ENCODE results near the gene ADORA2A.

ADORA2A gene

DNA sequence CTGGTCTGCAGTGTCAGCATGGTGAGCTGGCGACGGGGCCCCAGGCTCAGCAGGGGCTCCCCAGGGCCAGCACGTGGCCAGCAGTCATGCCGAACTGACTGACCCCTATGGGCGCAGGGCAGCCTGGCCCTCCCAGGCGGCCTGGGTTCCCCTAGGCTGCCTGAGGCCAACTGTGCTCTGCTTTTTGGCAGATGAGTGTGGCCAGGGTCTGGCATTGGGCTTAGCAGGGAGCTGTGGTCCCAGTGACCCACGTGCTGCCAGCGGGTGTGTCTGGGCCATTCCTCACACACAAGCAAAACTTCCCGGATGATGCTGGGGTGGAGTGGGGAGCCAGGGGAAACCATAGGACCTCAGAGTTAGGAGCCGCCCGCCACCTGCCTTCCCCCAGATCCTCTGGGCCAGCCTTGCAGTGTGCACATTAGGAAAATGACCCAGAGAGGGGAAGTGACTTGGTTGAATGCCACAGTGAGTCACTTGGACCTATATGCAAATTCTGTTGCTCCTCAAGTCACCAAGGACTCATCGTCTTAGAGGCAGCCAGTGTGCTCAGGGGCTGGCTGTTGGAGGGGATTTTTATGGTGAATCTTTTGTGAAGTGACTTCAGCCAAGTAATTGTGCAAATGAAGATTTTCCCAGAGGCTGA, 6.5 kb downstream of the ADORA2A start:
- peak; percentile 26 for DNase-seq

DNA sequence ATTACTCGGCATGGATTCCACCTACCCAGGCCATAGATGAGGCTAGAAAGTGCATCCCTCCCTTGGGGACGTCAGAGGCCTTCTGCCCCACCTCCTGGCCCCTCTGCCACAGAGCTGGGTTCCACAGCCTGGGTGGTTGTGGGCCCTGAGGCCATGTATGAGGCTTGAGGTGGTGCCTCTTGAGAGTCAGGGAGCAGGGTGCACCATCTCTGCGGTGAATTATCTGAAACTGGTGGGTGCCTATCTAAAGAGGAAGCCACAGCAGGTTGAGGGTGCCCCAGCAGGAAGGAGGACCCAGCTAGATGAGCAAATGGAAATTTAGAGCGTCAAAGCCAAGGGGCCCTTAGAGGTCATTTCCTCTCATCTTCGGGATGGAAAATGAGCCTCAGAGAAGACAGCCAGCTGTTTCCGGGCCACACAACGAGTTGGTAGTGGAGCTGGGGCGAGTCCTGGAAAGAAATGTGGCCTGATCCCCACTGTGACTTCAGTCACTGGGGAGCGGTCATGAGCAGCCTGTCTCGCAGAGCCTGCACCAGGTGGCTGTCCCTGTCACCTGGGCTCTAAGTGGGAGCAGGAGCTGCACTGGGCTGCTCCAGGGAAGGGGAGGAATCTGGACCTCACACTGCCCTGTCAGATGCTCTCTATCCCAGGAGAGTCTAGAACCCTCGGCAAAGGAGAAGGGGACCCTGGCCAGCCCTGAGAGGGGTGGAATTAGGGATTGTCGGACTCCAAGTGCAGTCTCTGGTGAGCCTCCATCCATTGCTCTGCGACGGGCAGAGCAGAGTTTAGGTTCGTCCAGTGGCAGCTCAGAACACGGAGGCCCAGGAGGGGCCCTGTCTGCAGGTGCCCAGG, 7.3 kb downstream of the ADORA2A start:
- peak; percentile 70 for DNase-seq

DNA sequence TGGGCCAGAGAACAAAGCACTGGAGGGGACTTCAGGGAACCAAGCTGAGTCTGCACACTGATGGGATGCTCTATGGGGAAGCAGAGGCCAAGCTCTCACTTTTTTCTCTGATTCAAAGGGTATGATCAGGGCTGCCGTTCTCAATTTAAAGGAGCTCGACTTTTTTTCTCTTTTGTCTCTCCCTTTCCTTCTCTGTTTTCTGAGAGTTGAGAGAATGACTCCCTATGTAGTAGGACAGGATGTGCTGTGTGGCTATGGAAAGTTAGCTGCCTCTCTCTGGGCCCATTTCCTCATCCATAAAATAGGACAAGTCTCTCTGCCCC, 7.9 kb downstream of the ADORA2A start:
- no peak for DNase-seq

DNA sequence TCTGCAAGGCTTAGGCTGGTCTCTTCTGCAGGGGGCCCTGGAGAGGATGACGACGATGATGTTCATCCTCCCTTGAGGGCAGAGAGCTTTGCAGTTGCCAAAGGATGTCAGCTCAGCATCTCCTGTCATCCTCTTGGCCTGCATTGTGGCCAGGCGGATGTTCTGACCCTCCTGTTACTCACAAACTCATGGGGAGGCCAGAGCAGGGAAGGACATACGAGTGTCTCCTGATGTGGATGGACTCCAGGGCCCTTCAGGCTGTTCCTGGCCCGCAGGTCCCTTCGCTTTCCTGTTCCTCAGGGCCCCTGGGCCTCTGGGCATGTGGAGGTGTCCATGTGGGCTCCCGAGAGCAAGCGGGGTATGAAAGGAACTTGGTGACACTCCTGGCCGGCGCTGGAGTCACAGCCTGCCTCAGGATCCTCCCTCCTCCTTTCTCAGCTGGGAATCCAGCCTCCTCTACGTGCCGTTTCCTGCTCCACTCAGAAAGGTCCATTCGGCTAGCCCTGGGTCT, 8.5 kb downstream of the ADORA2A start:
- no peak for DNase-seq

DNA sequence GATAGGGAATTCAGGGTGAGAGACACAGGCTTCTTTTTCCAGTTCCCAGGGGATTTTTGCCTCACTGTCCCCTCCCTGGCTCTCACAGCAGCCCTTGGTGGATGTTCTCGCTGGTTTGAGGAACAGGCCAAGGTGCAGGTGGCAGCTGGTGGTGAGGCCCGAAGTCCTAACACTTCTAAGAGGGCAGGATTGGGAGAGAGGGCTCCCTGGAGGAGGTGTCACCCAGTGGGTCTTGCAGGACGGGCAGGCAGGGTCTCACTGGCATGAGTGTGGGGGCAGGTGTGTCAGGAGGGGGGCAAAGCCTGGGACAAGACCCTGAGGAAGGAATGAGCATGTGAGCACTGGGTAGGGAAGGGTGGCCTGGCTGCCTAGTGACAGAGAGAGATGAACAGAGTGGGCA, 9.2 kb downstream of the ADORA2A start:
- DNase-seq: no peak

DNA sequence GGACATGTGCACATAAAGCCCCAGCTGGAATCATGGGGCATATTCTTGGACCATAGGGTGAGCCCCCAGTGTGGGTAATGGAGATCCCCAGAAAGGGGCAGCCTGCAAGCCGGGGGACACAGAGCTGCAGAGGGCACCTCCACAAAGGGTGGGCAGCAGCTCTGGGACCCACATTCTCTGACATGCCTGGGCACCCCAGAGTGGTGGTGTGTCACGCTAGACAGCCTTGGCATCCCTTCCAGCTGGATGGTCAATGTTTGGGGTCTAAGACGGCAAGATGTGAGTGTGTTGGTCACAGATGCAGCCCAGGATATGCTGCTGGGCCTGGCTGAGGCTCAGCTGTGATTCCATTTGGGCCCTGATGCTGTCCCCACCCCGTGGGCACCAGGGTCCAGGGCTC, 9.7 kb downstream of the ADORA2A start:
- DNase-seq: no peak

DNA sequence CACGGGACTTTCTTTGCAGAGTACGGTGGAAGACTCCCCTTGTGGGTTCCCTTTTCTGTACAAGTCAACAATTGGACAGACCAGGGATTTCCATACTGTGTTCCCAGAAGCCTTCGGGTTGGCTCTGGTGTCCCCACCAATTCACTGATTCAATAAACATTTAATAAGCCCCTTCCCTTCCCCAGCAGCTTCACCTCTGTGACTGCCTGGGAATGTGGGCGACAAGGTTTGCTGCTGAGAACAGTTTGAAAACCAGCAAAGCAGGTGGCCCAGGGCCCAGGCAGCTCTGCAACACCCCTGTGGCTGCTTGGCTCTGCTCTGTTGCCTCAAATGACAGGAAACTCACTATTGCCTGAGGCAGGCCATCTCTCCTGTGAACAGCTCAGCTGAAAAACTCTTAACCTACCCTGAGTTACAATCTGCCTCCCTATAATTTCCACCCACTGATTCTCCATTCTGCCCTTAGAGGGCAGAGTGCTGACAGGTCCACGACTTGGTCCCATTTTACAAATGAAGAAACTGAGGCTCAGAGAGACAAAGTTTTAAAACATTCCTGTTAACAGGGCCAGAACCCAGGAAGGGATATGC, 10.4 kb downstream of the ADORA2A start:
- DNase-seq: no peak

DNA sequence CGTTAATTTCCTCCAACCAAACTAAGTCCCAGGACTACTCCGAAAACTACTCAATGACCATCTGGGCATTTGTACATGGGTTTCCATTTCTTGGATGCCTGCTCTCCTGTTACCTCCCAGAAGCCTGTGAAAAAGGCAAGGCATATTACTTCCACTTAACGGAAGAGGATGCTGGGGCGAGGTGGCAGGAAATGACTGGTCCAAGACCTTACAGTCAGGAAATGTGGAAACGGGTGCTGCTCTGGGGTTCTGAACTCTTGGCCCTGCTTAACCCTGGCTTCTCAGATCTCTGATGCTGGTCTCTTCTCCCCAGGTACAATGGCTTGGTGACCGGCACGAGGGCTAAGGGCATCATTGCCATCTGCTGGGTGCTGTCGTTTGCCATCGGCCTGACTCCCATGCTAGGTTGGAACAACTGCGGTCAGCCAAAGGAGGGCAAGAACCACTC, 12.9 kb downstream of the ADORA2A start:
- DNase-seq: no peak

DNA sequence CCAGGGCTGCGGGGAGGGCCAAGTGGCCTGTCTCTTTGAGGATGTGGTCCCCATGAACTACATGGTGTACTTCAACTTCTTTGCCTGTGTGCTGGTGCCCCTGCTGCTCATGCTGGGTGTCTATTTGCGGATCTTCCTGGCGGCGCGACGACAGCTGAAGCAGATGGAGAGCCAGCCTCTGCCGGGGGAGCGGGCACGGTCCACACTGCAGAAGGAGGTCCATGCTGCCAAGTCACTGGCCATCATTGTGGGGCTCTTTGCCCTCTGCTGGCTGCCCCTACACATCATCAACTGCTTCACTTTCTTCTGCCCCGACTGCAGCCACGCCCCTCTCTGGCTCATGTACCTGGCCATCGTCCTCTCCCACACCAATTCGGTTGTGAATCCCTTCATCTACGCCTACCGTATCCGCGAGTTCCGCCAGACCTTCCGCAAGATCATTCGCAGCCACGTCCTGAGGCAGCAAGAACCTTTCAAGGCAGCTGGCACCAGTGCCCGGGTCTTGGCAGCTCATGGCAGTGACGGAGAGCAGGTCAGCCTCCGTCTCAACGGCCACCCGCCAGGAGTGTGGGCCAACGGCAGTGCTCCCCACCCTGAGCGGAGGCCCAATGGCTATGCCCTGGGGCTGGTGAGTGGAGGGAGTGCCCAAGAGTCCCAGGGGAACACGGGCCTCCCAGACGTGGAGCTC, 13.5 kb downstream of the ADORA2A start:
- DNase-seq: no peak

DNA sequence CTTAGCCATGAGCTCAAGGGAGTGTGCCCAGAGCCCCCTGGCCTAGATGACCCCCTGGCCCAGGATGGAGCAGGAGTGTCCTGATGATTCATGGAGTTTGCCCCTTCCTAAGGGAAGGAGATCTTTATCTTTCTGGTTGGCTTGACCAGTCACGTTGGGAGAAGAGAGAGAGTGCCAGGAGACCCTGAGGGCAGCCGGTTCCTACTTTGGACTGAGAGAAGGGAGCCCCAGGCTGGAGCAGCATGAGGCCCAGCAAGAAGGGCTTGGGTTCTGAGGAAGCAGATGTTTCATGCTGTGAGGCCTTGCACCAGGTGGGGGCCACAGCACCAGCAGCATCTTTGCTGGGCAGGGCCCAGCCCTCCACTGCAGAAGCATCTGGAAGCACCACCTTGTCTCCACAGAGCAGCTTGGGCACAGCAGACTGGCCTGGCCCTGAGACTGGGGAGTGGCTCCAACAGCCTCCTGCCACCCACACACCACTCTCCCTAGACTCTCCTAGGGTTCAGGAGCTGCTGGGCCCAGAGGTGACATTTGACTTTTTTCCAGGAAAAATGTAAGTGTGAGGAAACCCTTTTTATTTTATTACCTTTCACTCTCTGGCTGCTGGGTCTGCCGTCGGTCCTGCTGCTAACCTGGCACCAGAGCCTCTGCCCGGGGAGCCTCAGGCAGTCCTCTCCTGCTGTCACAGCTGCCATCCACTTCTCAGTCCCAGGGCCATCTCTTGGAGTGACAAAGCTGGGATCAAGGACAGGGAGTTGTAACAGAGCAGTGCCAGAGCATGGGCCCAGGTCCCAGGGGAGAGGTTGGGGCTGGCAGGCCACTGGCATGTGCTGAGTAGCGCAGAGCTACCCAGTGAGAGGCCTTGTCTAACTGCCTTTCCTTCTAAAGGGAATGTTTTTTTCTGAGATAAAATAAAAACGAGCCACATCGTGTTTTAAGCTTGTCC, 14.3 kb downstream of the ADORA2A start:
- no peak for DNase-seq

DNA sequence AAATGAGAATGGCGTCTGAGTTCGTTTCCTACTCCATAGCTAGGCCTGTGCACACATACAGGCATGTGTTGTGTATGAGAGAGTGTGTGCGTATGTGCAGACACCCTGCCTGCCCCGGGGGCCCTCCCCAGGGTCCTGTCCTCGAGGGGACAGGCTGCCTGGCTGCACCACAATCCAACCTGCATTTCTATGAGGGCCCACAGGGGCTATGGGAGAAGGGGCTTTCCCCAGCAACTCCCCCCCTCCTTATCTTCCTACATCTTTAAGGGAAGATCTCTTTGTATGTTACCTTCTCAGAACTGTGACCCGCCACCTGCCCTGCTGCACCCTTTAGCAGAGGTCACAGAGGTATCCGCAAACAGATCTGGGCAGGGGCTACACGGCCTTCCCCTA, 14.9 kb downstream of the ADORA2A start:
- DNase-seq: no peak

DNA sequence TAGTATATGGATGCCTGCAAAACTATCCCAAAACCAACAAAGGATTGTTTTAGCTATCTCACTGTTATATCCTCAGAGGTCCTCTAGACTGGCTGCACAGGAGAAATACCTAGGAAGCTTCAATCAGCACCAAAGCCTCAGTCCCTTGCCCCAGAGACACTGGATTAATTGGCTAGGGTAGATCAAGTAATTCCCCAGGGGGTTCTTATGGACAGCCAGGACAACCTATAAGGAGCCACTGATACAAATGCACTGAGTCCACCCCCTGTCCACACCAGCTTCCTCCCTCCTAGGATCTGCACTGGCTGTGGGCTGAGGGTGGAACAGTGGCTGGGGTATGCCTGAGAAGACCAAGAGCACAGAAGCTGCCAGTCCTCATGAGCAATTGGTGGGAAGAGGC, 16.3 kb downstream of the ADORA2A start:
- DNase-seq: no peak

DNA sequence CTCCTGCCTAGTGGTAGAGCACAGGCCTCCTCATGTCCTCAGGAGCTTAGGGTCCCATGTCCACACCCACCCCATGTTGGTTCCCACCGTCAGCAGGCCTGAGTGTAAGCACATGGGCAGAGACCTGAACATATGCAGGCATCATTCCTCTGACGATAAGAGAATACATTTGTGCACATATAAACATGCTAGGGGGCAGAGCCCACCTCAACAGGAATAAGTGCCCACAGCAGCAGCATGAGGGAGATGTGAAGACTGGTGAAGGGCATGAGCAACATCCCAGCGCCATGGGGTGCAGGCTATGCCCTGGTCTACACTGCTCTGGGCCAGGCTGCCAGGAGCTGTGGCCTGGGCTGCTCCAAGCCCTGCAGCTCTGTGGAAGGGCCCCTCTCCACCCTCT, 16.9 kb downstream of the ADORA2A start:
- no peak for DNase-seq

DNA sequence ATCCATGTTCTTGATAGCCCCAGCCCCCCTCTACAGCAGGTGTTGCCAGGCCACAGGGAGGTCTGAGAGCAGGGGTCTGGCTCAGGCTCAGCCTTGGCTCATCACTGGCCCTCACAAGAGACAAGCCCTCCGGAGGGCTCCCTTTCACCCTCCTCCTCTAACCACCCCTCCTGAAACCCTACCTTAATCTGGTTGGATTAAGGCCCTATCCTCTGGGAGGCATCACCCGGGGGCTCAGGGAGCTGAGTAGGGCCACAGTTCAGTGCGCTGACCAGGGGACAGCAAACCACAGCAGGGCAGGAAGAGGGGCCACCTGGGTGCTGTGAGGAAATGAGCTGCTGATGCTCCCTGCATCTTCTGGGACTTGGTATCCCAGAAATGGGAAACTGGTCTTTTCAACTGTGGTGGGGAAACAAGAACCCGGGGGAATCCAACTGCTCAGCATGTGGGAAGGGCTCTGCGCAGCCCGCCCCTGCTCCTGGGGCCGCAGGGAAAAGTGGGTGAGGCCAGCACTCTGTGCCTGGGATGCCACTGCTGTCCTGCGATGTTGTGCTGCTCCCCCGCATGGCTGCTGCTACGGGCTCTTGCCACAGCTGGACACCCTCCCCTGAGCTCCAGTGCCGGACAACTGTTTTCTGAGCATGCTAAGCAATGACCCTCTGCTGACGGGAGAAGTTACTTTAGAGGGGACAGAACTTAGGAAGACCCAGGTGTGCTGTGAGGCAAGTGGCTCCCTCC, 17.5 kb downstream of the ADORA2A start:
- DNase-seq: no peak

DNA sequence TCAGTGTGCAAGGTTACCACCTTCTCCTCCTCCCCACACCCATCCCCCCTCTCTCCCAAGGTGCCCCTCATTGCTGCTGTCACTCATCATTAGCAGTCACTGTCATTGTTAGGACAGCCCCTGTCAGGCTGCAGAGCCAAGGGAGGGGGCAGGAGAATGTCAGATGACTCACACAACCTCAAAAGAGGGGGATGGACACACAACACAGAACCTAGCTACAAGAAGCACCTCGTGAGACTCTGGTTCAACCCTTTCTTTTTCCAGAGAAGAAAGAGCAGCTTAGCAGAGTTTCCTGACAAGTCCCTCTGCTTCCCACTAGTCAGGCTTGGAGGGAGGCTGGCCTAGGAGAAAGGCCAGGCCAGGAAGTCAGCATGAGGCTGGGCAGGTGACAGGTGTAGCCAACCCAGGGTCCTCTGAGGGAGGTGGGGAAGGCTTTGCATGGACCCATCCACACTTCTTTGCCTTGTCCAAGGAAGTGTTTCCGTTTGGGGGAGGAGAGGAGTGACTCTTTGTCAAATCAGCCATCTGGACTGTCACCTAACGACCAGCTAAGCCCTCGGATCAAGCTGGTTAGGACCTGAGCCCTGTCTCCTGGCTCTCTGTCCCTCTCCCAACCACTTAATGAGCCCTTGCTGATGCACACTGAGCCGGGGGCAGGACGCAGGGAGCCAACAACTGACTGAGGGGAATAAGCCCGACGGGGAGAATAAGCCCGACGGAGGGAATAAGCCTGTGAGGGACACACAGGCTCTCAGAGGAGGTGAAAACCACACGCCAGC, 18.3 kb downstream of the ADORA2A start:
- DNase-seq: no peak

DNA sequence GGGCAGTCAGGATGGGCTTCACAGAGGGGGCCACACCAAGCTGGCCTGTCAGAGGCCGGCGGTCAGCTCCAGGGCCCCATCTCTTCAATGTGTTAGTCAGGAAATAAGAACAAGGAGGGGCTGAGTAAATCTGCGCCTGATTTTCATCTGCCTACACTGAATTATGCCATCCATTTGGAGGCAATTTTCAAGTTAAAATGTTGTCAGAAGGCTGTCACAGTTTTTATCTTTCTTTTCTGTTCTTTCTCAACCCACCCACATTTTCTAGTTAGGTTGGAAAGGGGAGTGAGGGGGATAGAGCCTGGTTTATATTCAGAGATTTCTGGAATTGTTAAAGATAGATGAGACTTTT, 18.8 kb downstream of the ADORA2A start:
- no peak for DNase-seq

DNA sequence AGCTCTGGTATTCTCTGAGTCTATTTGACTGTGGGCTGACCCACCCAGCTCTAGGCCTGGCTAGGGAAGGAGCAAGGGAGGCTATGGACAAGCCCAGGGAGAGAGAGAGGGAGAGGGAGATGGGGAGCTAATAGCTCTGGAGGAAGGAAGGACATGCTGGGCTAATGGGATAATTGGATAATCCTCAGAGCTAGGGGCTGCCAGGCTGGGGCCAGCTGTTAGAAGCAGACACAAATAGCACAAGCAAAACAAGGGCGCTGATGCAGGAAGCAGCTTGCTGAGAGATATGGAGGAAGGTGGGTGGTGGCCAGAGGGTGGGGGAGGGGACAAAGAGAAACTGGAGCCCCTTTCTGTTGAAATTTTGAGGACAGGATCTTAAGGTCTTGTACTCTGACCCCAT, 23.2 kb downstream of the ADORA2A start:
- DNase-seq: no peak

DNA sequence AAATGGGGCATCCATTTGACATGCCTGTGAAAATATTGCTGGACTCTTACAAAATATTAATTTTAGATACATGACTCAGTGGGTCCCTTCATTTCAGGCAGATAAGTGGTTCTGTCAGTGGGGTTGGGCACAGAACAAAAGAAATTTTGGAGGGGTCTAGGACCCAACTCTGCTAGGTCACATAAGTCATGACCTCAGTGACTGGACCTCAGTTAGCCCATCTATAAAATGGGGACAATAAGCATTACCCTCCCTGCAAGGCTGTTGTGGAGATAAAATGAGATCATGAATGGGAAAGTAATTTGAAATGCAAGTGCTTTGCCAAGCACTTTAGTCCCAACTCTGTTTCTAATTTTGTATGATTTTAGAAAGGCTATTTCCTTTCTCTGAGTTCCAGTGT, 23.8 kb downstream of the ADORA2A start:
- DNase-seq: no peak

DNA sequence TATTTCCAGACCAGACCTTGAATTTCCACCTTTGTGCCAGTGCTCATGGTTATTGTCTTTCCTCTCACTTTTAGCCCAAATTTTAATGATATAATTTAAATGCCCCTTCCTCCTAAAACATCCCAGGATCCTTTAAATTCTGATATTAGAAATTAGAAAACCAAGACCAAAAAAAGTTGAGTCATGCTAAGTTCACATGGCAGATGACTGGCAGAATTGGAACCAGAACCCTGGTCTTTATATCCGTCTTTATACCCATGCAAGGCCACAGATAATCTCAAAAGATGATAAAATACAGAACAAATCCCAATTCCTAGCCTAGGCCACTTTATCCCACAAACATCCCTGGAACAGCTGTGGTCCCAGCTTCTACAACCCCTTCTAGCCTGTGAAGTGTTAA, 26.5 kb downstream of the ADORA2A start:
- DNase-seq: no peak

DNA sequence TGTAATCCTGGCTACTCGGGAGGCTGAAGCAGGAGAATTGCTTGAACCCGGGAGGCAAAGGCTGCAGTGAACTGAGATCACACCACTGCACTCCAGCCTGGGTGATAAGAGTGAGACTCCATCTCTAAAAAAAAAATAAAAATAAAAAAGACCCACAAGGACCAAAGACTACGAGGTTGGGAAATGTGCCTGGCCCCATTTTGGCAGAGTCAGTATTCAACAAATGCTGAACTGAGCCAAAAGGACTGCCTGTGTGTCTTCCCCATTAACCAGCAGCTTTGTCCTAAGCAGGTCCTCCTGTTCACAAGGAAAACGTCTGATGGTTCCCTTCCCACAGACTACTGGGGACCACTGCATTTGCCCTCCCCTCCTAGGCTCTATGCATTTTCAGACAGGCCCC, 27.6 kb downstream of the ADORA2A start:
- no peak for DNase-seq
